ENCODE results near the gene CCDC30. TPM values are rescaled to one million over a fixed set of nuclear protein-coding genes. Genes with fewer than 3 reads are reported as not detected.

Gene CCDC30
- total and polyA plus RNA-seq, 10 of the 15 experiments (the other 5 are each of a cell fraction or from before 2014, with no cell fraction given), result 0.46 to 1.8 (median 1.0) TPM

DNA sequence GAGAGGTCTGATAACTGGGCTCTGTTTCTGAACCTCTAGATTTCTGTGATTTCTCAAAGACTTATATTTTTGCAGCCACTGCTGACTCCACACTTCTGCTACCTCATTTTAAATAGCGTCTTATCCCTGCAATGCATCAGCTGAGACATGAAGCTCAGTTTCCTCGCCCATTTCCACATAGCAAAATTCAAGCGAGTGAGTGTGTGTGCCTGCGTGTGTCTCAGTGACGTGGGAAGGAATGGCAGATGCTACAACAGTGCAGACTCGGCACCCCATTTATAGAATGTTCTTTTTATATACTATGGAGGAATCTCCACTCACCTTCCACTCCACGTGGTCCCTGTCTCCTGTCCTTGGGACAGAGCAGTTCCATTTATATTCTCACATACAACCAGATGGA lies 43.0 kb upstream of the CCDC30 start:
- WGBS (ENCODE audit: insufficient coverage, insufficient replicate concordance, low lambda C conversion rate, missing lambda C conversion rate), result 35% methylated on average over 7 of the region's 7 CpGs
- in situ Hi-C loops (cut with MboI), result no loop called here
- POLR2A ChIA-PET, result no interaction called here

More for the DNA sequence above, 43.0 kb upstream of the CCDC30 start:
- ATAC-seq (no peak), DNase-seq (ENCODE audit: low read depth, low spot score) (no peak), FAIRE-seq (no peak)
- H3K9me3 ChIP-seq (replicated peaks; ENCODE audit: control insufficient read depth, insufficient read depth, low read length), result no peaks in the 10 kb centered on the region
- SMC1A ChIA-PET (ENCODE audit: uncharacterized antibody, unreplicated experiment), result no interaction called here
- no peak overlapping the region for H3K4me3 ChIP-seq
- H3K4me1 ChIP-seq (ENCODE audit: control insufficient read depth, insufficient read depth, low read length), result no peaks in the 10 kb centered on the region
- no peaks in the 10 kb centered on the region for H3K79me2 ChIP-seq (ENCODE audit: control insufficient read depth, insufficient read depth, low read length)
- RAD21 ChIA-PET (ENCODE audit: unreplicated experiment), result no interaction called here
- no TSS peak for BruUV-seq (replicated peaks)
- H3K4me2 ChIP-seq (ENCODE audit: control insufficient read depth, insufficient read depth), result no peak overlapping the region
- H3K27ac ChIP-seq (ENCODE audit: control insufficient read depth, insufficient read depth), result no peak overlapping the region
- no peak overlapping the region for H3K9ac ChIP-seq (ENCODE audit: control insufficient read depth, insufficient read depth, low read length)
- H4K20me1 ChIP-seq (ENCODE audit: control insufficient read depth, insufficient read depth), result no peaks in the 10 kb centered on the region
- H2AFZ ChIP-seq (ENCODE audit: control insufficient read depth, low read depth, low read length), result no peak overlapping the region
- TF ChIP-seq, protein P1, sequence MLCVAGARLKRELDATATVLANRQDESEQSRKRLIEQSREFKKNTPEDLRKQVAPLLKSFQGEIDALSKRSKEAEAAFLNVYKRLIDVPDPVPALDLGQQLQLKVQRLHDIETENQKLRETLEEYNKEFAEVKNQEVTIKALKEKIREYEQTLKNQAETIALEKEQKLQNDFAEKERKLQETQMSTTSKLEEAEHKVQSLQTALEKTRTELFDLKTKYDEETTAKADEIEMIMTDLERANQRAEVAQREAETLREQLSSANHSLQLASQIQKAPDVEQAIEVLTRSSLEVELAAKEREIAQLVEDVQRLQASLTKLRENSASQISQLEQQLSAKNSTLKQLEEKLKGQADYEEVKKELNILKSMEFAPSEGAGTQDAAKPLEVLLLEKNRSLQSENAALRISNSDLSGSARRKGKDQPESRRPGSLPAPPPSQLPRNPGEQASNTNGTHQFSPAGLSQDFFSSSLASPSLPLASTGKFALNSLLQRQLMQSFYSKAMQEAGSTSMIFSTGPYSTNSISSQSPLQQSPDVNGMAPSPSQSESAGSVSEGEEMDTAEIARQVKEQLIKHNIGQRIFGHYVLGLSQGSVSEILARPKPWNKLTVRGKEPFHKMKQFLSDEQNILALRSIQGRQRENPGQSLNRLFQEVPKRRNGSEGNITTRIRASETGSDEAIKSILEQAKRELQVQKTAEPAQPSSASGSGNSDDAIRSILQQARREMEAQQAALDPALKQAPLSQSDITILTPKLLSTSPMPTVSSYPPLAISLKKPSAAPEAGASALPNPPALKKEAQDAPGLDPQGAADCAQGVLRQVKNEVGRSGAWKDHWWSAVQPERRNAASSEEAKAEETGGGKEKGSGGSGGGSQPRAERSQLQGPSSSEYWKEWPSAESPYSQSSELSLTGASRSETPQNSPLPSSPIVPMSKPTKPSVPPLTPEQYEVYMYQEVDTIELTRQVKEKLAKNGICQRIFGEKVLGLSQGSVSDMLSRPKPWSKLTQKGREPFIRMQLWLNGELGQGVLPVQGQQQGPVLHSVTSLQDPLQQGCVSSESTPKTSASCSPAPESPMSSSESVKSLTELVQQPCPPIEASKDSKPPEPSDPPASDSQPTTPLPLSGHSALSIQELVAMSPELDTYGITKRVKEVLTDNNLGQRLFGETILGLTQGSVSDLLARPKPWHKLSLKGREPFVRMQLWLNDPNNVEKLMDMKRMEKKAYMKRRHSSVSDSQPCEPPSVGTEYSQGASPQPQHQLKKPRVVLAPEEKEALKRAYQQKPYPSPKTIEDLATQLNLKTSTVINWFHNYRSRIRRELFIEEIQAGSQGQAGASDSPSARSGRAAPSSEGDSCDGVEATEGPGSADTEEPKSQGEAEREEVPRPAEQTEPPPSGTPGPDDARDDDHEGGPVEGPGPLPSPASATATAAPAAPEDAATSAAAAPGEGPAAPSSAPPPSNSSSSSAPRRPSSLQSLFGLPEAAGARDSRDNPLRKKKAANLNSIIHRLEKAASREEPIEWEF (IDR thresholded peaks at IDR 0.05; ENCODE audit: insufficient replicate concordance, low read depth, low read length), result no peak
- TF ChIP-seq TBL1XR1 (IDR thresholded peaks at IDR 0.05; ENCODE audit: low read depth, low read length) (no peak), SUPT20H (IDR thresholded peaks at IDR 0.05; ENCODE audit: borderline replicate concordance, control insufficient read depth, low read depth, low read length) (no peak), WRNIP1 (IDR thresholded peaks at IDR 0.05; ENCODE audit: borderline replicate concordance, low read depth, low read length) (no peak), NFIC (IDR thresholded peaks at IDR 0.05; ENCODE audit: low read depth, low read length) (no peak), RBBP5 (conservative IDR thresholded peaks at IDR 0.05) (no peak), EP300 (IDR thresholded peaks at IDR 0.05; ENCODE audit: borderline replicate concordance in 1 of 2, control insufficient read depth in 1 of 2, low read depth in 2 of 2, low read length in 2 of 2) (no peak), NFXL1 (IDR thresholded peaks at IDR 0.05; ENCODE audit: borderline replicate concordance) (no peak), SIX5 (IDR thresholded peaks at IDR 0.05; ENCODE audit: low read depth, low read length, severe bottlenecking) (no peak)
- TF ChIP-seq, protein P2, sequence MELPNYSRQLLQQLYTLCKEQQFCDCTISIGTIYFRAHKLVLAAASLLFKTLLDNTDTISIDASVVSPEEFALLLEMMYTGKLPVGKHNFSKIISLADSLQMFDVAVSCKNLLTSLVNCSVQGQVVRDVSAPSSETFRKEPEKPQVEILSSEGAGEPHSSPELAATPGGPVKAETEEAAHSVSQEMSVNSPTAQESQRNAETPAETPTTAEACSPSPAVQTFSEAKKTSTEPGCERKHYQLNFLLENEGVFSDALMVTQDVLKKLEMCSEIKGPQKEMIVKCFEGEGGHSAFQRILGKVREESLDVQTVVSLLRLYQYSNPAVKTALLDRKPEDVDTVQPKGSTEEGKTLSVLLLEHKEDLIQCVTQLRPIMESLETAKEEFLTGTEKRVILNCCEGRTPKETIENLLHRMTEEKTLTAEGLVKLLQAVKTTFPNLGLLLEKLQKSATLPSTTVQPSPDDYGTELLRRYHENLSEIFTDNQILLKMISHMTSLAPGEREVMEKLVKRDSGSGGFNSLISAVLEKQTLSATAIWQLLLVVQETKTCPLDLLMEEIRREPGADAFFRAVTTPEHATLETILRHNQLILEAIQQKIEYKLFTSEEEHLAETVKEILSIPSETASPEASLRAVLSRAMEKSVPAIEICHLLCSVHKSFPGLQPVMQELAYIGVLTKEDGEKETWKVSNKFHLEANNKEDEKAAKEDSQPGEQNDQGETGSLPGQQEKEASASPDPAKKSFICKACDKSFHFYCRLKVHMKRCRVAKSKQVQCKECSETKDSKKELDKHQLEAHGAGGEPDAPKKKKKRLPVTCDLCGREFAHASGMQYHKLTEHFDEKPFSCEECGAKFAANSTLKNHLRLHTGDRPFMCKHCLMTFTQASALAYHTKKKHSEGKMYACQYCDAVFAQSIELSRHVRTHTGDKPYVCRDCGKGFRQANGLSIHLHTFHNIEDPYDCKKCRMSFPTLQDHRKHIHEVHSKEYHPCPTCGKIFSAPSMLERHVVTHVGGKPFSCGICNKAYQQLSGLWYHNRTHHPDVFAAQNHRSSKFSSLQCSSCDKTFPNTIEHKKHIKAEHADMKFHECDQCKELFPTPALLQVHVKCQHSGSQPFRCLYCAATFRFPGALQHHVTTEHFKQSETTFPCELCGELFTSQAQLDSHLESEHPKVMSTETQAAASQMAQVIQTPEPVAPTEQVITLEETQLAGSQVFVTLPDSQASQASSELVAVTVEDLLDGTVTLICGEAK (IDR thresholded peaks at IDR 0.05; ENCODE audit: borderline replicate concordance), result no peak
- no peaks in the 10 kb centered on the region for H3K36me3 ChIP-seq (ENCODE audit: control insufficient read depth in 2 of 2, insufficient read depth in 2 of 2, low read length in 1 of 2)
- CTCF ChIA-PET, result no interaction called here
- H3K27me3 ChIP-seq (replicated peaks in 1 of 2; ENCODE audit: control insufficient read depth in 2 of 2, insufficient read depth in 2 of 2, low read length in 1 of 2), result no peaks in the 10 kb centered on the region; a peak in 1 of 4 replicates
- intact Hi-C loops (cut with micrococcal nuclease; ENCODE audit: unreplicated experiment), result no loop called here

Data from GM12878 (cell line).